Osteoblast (primary cell): Measurements from ENCODE around the gene CRYM. TPM values are rescaled to one million over a fixed set of nuclear protein-coding genes. Genes with fewer than 3 reads are reported as not detected.

ENCODE experiments used
- DNase-seq: peaks from one replicate; pipeline ENCODE4 v3.0.0; 2011; ENCODE audit warnings: low spot score, mixed read lengths; ENCODE audit not compliant: insufficient read length; ENCODE audit errors: missing footprints
- H2AFZ ChIP-seq: 2 replicates; pipeline ENCODE4 v1.6.0; 2011; ENCODE audit warnings: mild to moderate bottlenecking, low read length
- H3K27ac ChIP-seq: 2 replicates; pipeline ENCODE4 v1.5.1; 2011; ENCODE audit warnings: mild to moderate bottlenecking, low read depth, low read length, moderate library complexity
- H3K27me3 ChIP-seq: 2 replicates; pipeline ENCODE4 v1.6.0; 2012; ENCODE audit warnings: mild to moderate bottlenecking, control low read depth, inconsistent platforms, low read length, moderate library complexity; ENCODE audit not compliant: insufficient read depth
- H3K36me3 ChIP-seq: 2 replicates; pipeline ENCODE4 v1.5.1; 2011; ENCODE audit warnings: mild to moderate bottlenecking, low read length, control low read depth, moderate library complexity; ENCODE audit not compliant: insufficient read depth
- H3K4me1 ChIP-seq: 2 replicates; pipeline ENCODE4 v1.5.1; 2011; ENCODE audit warnings: mild to moderate bottlenecking, low read length, control low read depth, moderate library complexity; ENCODE audit not compliant: insufficient read depth
- H3K4me2 ChIP-seq: 2 replicates; pipeline ENCODE4 v1.6.0; 2011; ENCODE audit warnings: mild to moderate bottlenecking, low read length; ENCODE audit not compliant: insufficient read depth
- H3K4me3 ChIP-seq: fragments of 200-600 bp; sonication (generic); 3 replicates; pipeline ENCODE4 v1.5.1; 2012; ENCODE audit warnings: mild to moderate bottlenecking, low read length, inconsistent platforms; ENCODE audit not compliant: insufficient read depth
- H3K79me2 ChIP-seq: 2 replicates; pipeline ENCODE4 v1.6.0; 2012; ENCODE audit warnings: mild to moderate bottlenecking, low read length, control low read depth, inconsistent platforms; ENCODE audit not compliant: insufficient read depth
- H3K9me3 ChIP-seq: 2 replicates; pipeline ENCODE4 v1.5.1; 2011; ENCODE audit warnings: low read depth, low read length, control low read depth
- H4K20me1 ChIP-seq: 2 replicates; pipeline ENCODE4 v1.6.0; 2012; ENCODE audit warnings: mild to moderate bottlenecking, low read length, control low read depth; ENCODE audit not compliant: insufficient read depth
- CTCF ChIP-seq: IDR thresholded peaks from 2 replicates; pipeline ENCODE4 v1.5.1; 2011; ENCODE audit warnings: mild to moderate bottlenecking, low read depth, low read length, moderate library complexity; ENCODE audit errors: extremely low read depth
- total RNA-seq: library from RNA; depleted of rRNA; stranded (reverse); fragments of >200 nt; gene quantifications from 2 replicates; pipeline ENCODE4 v1.2.3, GENCODE V29; 2012

Gene CRYM
- total RNA-seq, 1 donor = 5.1 TPM

DNA sequence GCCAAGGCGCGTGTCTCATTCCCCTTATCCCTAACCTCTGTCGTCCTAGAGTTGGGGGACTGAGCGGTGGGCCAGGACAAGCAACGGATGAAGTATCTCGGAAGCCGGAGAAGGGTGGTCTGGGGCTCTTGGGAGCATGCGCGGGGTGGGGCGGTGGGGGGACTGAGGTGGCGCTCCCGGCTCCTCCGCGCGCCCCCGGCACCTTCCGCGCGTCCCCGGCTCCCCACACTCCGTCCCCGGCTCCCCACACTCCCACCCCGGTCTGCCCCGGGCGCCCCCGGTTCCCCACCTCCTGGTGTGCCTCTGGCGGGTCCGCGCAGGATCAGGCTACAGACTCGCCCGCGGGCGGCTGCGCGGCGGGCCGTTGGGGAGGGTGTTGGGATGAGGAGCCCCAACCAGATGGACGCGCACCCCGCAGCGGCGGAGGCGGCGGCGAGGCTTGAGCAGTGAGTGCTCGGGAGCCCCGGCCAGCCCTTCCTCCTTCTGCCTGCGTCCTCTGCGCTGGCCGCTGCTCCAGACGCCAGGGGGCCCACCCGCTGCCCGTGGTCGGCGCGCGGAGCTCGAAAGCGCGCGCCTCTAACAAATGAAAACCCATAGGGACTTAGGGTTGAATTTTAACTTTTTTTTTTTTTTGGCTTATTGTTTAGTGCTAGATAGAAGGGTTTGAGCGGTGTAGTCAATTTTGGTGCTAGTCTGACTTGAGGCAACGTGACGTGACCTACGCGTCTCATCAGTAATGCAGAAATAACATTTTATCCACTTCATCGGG, 5.6 kb upstream of the CRYM start:
- peak overlapping the region; percentile 69 for H3K4me3 ChIP-seq
- H3K27me3 ChIP-seq = peaks cover 64% of the 10 kb centered on the region
- H2AFZ ChIP-seq = peak overlapping the region; percentile 69
- no peaks in the 10 kb centered on the region for H3K36me3 ChIP-seq
- no peaks in the 10 kb centered on the region for H3K79me2 ChIP-seq
- H4K20me1 ChIP-seq = no peaks in the 10 kb centered on the region
- no peaks in the 10 kb centered on the region for H3K4me1 ChIP-seq
- peak; percentile 82 for DNase-seq
- H3K4me2 ChIP-seq = peak overlapping the region; percentile 76
- no peak overlapping the region for H3K27ac ChIP-seq
- no peaks in the 10 kb centered on the region for H3K9me3 ChIP-seq
- TF ChIP-seq CTCF = peak; percentile 12

- Histone ChIP-seq H3K4me2 (no peak overlapping the region), H3K9me3 (no peaks in the 10 kb centered on the region), H3K27ac (no peak overlapping the region), H2AFZ (no peak overlapping the region), H3K4me1 (peaks cover 4% of the 10 kb centered on the region), H3K36me3 (no peaks in the 10 kb centered on the region), H3K27me3 (peaks cover 70% of the 10 kb centered on the region), H3K79me2 (no peaks in the 10 kb centered on the region), H4K20me1 (no peaks in the 10 kb centered on the region), H3K4me3 (no peak overlapping the region)
- TF ChIP-seq CTCF = no peak
- DNase-seq = no peak
Measured at GRCh38 chr16:21281698-21282389, 3.8 kb upstream of the CRYM start.

- Histone ChIP-seq H3K27me3 (peaks cover 79% of the 10 kb centered on the region), H3K4me1 (peaks cover 4% of the 10 kb centered on the region)
- no peak for TF ChIP-seq CTCF
Measured at GRCh38 chr16:21279501-21279900, 1.4 kb upstream of the CRYM start.

More at GRCh38 chr16:21279501-21279900, 1.4 kb upstream of the CRYM start:
- no peaks in the 10 kb centered on the region for H3K79me2 ChIP-seq
- no peaks in the 10 kb centered on the region for H3K9me3 ChIP-seq
- no peak overlapping the region for H3K27ac ChIP-seq
- no peaks in the 10 kb centered on the region for H3K36me3 ChIP-seq
- H3K4me3 ChIP-seq = no peak overlapping the region
- H3K4me2 ChIP-seq = no peak overlapping the region
- no peak for DNase-seq
- H4K20me1 ChIP-seq = no peaks in the 10 kb centered on the region
- no peak overlapping the region for H2AFZ ChIP-seq
